SH-SY5Y (cell line): ENCODE measurements around the gene ATL1.

Source experiments
- GATA2 ChIP-seq: IDR thresholded peaks from 2 replicates; pipeline ENCODE4 v1.6.1; 2011; ENCODE audit warnings: mild to moderate bottlenecking, low read depth, low read length
- GATA3 ChIP-seq: IDR thresholded peaks from 2 replicates; pipeline ENCODE4 v1.6.1; 2011; ENCODE audit warnings: low read depth, mild to moderate bottlenecking, low read length, moderate library complexity

Gene ATL1

DNA sequence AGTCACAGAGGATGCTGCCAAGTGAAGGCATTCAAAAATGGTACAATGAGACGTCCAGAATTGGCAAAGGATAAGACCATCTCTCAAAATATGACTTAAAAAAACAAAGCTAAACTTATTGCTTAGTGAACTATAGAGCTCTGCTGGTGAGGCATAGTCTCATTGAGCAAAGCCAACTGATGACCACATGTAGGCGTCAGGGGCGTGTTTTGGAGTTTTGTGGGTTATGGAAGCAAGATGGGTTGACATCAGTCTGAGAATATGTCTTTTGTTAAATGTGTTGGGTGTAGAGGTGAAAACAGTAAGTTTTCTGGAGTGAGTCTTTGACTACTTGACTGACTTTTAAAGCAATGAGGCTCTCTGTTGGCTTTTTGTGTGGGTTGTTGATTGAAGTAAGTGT lies 47.2 kb downstream of the ATL1 start:
- TF ChIP-seq GATA3 (no peak), GATA2 (no peak)

DNA sequence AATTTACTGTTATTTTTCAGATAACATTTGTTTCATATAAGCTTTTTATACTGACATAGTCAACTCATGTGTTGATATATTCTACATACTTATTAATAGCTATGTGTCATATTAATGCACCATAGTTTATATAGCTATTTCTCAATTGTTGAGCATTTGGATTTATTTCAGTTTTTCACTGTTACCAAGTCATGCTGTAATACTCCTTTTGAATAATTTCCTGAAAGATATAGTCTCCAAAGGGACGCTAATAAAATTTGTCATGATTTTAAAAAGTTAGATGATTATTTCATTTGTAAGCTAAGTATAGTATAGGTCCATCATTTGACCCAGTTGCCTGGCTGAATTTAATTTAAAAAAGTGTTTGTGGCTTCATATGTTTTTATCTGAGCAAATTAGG lies 47.8 kb downstream of the ATL1 start:
- TF ChIP-seq GATA3 (no peak), GATA2 (no peak)

DNA sequence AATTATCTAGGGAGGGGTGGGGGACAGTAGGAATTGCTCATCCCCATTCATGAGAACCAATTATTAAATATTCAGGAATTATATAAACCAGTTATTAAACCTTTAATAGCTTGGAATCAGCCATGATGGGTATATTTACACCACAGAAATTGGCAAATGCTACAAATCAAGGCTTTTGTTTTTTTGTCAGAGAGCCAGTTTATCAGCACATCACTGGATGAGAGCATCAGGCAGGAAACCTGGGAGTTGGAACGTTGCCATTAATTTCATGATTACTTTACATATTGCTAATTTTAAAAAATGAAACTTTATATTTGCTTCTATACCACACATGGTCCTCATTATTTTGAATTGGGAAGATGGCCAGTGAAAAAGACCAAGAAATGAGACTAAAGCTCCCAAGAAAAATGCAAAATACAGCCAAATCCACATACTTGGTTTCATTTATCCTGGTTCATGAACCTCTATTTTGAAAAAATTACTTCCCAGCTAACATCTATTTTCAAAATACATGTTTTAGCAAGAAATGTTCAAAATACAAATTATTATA lies 48.4 kb downstream of the ATL1 start:
- TF ChIP-seq GATA2 (no peak), GATA3 (no peak)

- TF ChIP-seq GATA2, result no peak
- TF ChIP-seq GATA3, result no peak
These were observed 50.5 kb downstream of the ATL1 start for GRCh38 chr14:50610465-50610864.

DNA sequence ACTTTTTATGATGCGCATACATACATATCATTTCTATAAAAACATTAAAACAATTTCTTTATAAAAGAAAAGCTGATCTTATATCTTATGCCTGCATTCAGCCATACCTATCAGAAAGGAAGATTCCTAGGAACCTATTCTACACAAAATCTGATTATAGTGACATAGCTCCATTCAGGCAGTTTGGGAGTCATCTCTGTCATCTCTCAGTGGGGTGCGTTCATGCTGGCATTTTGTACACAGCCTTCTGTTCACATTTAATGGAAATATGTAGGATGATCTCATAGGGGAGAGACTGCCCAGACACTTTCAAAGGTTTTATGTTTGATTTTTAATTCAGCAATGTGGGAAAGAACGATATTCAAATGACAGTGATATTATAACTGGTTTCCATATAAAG lies 52.9 kb downstream of the ATL1 start:
- TF ChIP-seq GATA2 (no peak), GATA3 (no peak)

DNA sequence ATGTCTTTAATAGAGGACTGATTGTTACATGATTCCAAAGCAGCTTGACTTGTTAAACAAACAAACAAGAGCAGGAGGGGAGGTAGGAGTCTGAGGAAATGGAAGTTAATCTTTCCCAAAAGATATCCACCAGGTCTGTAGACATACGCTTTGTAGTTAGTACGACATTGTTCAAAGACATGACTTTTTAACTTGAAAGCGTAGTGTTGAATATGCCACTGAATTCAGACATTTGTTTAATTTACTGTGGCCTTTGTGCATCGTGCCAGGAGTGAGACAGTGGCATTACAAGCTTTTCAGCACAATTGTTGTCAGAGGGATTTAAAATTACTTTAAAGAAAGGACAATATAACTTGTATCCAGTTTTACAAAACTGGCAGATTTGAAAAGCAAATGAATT lies 55.1 kb downstream of the ATL1 start:
- TF ChIP-seq GATA3 (no peak), GATA2 (no peak)

GRCh38 chr14:50615552-50615951 lies 55.6 kb downstream of the ATL1 start:
- TF ChIP-seq GATA2, result no peak

GRCh38 chr14:50616275-50616674 lies 56.3 kb downstream of the ATL1 start:
- no peak for TF ChIP-seq GATA3
- TF ChIP-seq GATA2, result no peak

DNA sequence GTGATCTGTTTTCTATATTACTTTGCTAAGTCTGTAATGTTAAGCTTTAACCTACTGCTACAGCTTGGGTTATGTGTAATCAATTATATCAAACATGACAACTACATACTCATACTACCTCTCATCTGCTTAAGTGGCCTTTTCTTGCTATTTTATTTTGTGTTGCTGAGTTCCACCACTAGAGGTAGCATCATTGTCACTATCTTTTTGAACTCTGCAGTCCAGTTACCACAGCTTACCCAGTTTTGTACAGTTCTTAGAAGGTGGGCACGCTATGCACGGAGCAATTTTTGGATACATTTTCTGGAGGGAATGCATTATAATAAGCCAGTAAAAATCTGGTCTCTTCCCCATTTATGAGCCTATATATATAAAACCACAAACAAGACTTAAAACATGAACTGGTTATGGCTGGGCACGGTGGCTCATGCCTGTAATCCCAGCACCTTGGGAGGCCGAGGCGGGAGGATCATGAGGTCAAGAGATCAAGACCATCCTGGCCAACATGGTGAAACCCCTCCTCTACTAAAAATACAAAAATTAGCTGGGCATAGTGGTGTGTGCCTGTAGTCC lies 59.7 kb downstream of the ATL1 start:
- TF ChIP-seq GATA3 (no peak), GATA2 (no peak)

GRCh38 chr14:50620341-50620740 lies 60.4 kb downstream of the ATL1 start:
- TF ChIP-seq GATA2 (no peak), GATA3 (no peak)

- no peak for TF ChIP-seq GATA3
- no peak for TF ChIP-seq GATA2
These were observed 63.0 kb downstream of the ATL1 start for GRCh38 chr14:50622978-50623377.

DNA sequence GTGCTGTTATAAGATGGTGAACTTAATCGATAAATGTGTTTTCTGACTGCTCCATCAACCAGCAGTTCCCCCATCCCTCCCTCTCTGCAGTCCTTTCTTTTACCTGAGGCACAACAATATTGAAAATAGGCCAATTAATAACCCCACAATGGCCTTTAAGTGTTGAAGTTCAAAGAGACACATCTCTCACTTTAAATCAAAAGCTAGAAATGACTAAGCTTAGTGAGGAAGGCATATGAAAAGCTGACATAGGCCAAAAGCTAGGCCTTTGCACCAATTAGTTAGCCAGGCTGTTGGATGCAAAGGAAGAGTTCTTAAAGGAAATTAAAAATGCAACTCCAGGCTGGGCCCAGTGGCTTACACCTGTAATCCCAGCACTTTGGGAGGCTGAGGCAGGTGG lies 64.5 kb downstream of the ATL1 start:
- TF ChIP-seq GATA3 (no peak), GATA2 (no peak)

GRCh38 chr14:50631408-50631821 lies 71.5 kb downstream of the ATL1 start:
- no peak for TF ChIP-seq GATA3
- TF ChIP-seq GATA2, result no peak

DNA sequence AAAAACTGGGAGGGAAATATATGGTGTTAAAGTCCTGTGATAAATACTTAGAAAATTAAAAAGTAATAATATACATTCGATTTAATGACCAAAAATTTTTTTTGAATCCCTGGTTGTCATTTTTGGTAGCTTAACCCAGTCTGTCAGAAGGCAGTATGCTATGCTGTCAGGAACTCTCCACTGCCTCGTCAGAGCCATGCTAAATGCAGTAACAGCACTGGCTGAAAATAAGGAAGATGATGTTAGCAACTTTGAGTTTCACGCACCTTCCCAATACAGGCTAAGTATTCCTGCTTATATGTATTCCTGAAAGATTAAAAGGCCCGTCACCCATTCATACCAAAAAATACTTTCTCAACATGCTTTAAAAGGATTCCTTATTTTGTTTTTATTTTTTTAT lies 74.0 kb downstream of the ATL1 start:
- TF ChIP-seq GATA3, result no peak
- TF ChIP-seq GATA2, result no peak

- TF ChIP-seq GATA3 (no peak), GATA2 (no peak)
These were observed 75.2 kb downstream of the ATL1 start for GRCh38 chr14:50635141-50635540.

GRCh38 chr14:50647282-50647681 lies 87.3 kb downstream of the ATL1 start:
- TF ChIP-seq GATA3 (no peak), GATA2 (no peak)

GRCh38 chr14:50647753-50648152 lies 87.8 kb downstream of the ATL1 start:
- TF ChIP-seq GATA3, result no peak
- TF ChIP-seq GATA2, result no peak

DNA sequence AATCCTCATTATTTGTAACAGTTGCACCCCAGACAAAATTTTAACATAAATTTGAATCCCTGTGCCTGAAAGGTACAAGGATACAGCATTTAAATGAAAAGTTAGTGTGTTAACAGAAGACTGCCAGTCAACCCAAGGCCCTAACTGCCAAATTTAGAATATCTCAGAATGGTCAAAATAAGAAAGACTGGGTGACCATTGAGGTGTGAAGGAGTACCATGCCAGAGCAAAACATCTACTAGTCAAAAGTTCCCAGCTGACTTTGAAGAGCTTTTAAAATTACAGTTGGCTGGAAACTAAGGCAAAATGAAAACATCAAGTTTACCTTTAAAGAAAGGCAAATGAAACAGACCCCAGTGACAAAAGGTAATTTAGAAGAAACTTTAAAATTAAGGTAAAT lies 89.7 kb downstream of the ATL1 start:
- TF ChIP-seq GATA2 (no peak), GATA3 (no peak)

- TF ChIP-seq GATA2, result no peak
- TF ChIP-seq GATA3, result no peak
These were observed 96.8 kb downstream of the ATL1 start for GRCh38 chr14:50656776-50657175.
